Measurements from ENCODE around the gene KCNMA1. TPM values are rescaled to one million over a fixed set of nuclear protein-coding genes. Genes with fewer than 3 reads are reported as not detected.

Gene KCNMA1
- total and polyA plus RNA-seq, 9 of the 15 experiments (the other 6 are each of a cell fraction or from before 2014, with no cell fraction given), result 0.01 to 0.95 (median 0.15) TPM; not detected in 4

DNA sequence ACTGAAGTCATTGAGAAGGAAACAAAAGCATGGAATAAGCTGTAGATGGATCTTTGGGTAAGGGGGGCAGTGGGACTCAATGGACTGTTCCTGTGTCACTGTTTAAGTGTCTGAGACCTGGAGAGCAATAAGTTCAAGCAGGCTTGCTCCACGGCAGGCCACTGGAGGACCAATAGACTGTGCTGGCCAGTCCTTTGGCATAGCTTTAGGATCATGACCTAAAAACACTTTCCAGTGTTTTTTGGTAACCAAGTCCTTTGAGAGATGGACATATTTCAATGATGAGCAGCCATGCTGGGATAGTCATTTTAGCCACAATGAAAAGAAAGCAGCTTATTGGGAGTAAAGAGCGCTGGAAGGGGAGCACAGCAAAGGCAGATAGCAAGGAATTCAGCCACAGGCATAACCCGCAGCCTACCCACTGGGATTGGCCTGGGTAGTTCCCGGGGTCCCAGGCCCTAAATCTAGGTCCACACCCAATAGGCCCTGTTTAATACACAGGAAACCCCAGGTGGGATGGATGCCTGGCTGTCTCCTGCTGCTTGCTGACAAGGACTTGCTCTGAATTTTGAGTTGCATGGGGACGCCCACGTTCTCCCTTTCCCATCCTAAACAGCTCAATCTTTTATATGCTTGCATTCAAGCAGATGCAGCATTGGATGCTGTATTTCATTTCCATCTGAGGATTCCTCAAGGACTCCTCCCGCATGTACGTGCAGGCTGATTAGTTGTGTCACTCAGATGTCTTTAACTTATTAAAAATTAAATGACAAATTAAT, 727.2 kb downstream of the KCNMA1 start:
- H3K36me3 ChIP-seq (ENCODE audit: control insufficient read depth, insufficient read depth, low read length), result no peaks in the 10 kb centered on the region
- BruUV-seq (replicated peaks), result no TSS peak
- ATAC-seq, result no peak

More for the DNA sequence above, 727.2 kb downstream of the KCNMA1 start:
- TF ChIP-seq THRB (CRISPR knock-in tag; conservative IDR thresholded peaks at IDR 0.05) (no peak), RNF2 (IDR thresholded peaks at IDR 0.05) (no peak), SMARCB1 (IDR thresholded peaks at IDR 0.05; ENCODE audit: insufficient read length, low read depth) (no peak), TAF9B (IDR thresholded peaks at IDR 0.05; ENCODE audit: partially characterized antibody) (no peak), ZNF24 (IDR thresholded peaks at IDR 0.05) (no peak), HSF4 (CRISPR knock-in tag; IDR thresholded peaks at IDR 0.05; ENCODE audit: borderline replicate concordance) (no peak), SAFB (IDR thresholded peaks at IDR 0.05; ENCODE audit: borderline replicate concordance, low read depth, low read length) (no peak), ETV5 (CRISPR knock-in tag; IDR thresholded peaks at IDR 0.05; ENCODE audit: low read depth) (no peak), ZKSCAN3 (CRISPR knock-in tag; IDR thresholded peaks at IDR 0.05) (no peak), ZNF165 (CRISPR knock-in tag; IDR thresholded peaks at IDR 0.05; ENCODE audit: borderline replicate concordance) (no peak), CC2D1A (IDR thresholded peaks at IDR 0.05) (no peak), MIER1 (IDR thresholded peaks at IDR 0.05; ENCODE audit: low read depth) (no peak), ZNF431 (CRISPR knock-in tag; IDR thresholded peaks at IDR 0.05) (no peak)
- TF ChIP-seq, protein P1, sequence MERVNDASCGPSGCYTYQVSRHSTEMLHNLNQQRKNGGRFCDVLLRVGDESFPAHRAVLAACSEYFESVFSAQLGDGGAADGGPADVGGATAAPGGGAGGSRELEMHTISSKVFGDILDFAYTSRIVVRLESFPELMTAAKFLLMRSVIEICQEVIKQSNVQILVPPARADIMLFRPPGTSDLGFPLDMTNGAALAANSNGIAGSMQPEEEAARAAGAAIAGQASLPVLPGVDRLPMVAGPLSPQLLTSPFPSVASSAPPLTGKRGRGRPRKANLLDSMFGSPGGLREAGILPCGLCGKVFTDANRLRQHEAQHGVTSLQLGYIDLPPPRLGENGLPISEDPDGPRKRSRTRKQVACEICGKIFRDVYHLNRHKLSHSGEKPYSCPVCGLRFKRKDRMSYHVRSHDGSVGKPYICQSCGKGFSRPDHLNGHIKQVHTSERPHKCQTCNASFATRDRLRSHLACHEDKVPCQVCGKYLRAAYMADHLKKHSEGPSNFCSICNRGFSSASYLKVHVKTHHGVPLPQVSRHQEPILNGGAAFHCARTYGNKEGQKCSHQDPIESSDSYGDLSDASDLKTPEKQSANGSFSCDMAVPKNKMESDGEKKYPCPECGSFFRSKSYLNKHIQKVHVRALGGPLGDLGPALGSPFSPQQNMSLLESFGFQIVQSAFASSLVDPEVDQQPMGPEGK (CRISPR knock-in tag; IDR thresholded peaks at IDR 0.05; ENCODE audit: borderline replicate concordance), result no peak
- TF ChIP-seq, protein P2, sequence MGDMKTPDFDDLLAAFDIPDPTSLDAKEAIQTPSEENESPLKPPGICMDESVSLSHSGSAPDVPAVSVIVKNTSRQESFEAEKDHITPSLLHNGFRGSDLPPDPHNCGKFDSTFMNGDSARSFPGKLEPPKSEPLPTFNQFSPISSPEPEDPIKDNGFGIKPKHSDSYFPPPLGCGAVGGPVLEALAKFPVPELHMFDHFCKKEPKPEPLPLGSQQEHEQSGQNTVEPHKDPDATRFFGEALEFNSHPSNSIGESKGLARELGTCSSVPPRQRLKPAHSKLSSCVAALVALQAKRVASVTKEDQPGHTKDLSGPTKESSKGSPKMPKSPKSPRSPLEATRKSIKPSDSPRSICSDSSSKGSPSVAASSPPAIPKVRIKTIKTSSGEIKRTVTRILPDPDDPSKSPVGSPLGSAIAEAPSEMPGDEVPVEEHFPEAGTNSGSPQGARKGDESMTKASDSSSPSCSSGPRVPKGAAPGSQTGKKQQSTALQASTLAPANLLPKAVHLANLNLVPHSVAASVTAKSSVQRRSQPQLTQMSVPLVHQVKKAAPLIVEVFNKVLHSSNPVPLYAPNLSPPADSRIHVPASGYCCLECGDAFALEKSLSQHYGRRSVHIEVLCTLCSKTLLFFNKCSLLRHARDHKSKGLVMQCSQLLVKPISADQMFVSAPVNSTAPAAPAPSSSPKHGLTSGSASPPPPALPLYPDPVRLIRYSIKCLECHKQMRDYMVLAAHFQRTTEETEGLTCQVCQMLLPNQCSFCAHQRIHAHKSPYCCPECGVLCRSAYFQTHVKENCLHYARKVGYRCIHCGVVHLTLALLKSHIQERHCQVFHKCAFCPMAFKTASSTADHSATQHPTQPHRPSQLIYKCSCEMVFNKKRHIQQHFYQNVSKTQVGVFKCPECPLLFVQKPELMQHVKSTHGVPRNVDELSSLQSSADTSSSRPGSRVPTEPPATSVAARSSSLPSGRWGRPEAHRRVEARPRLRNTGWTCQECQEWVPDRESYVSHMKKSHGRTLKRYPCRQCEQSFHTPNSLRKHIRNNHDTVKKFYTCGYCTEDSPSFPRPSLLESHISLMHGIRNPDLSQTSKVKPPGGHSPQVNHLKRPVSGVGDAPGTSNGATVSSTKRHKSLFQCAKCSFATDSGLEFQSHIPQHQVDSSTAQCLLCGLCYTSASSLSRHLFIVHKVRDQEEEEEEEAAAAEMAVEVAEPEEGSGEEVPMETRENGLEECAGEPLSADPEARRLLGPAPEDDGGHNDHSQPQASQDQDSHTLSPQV (IDR thresholded peaks at IDR 0.05), result no peak
- in situ Hi-C loops (cut with MboI), result no loop called here
- WGBS (ENCODE audit: insufficient coverage, low coverage, missing lambda C conversion rate), result 1% methylated on average over 8 of the region's 8 CpGs
- Histone ChIP-seq H3K9me3 (replicated peaks; ENCODE audit: control insufficient read depth, insufficient read depth, low read depth, low read length) (no peaks in the 10 kb centered on the region), H4K20me1 (replicated peaks; ENCODE audit: control insufficient read depth, insufficient read depth, low read length) (no peaks in the 10 kb centered on the region), H3K27me3 (ENCODE audit: control insufficient read depth in 2 of 2, insufficient read depth in 2 of 2, low read length in 2 of 2) (no peaks in the 10 kb centered on the region), H3K9ac (ENCODE audit: insufficient read depth in 1 of 2, low read depth in 2 of 2, low read length in 2 of 2) (no peak overlapping the region), H3K4me3 (no peak overlapping the region), H2AFZ (ENCODE audit: low read depth, low read length) (no peak overlapping the region), H3K9me1 (ENCODE audit: control insufficient read depth, insufficient read depth, low read length) (no peaks in the 10 kb centered on the region), H3K79me2 (ENCODE audit: control insufficient read depth, insufficient read depth, low read length) (no peaks in the 10 kb centered on the region), H3K27ac (ENCODE audit: extremely low read depth, low read depth, low read length) (no peak overlapping the region), H3K4me1 (replicated peaks in 1 of 2; ENCODE audit: control insufficient read depth in 2 of 2, insufficient read depth in 2 of 2, low read length in 2 of 2) (no peaks in the 10 kb centered on the region), H3K4me2 (ENCODE audit: insufficient read depth, low read length) (no peak overlapping the region)
- intact Hi-C loops (cut with micrococcal nuclease), result no loop called here
- DNase-seq (ENCODE audit: extremely low read depth in 1 of 4, low spot score in 3 of 4) (no peak), FAIRE-seq (no peak)
- POLR2A ChIA-PET, result no interaction called here
- CTCF ChIA-PET (ENCODE audit: low intra/inter-chr PET ratio), result no interaction called here
